ENCODE measurements around the gene MECP2. TPM values are rescaled to one million over a fixed set of nuclear protein-coding genes. Genes with fewer than 3 reads are reported as not detected.

MECP2 gene
- total and polyA plus RNA-seq, 2 of the 13 experiments (the other 11 are each of a cell fraction or from before 2014, with no cell fraction given): 7.9 to 18.1 TPM

- H3K27ac ChIP-seq (ENCODE audit: extremely low read length, insufficient read depth, low read length): peak overlapping the region; percentile 55
- no peak overlapping the region for H2AFZ ChIP-seq (ENCODE audit: low read length)
- no peaks in the 10 kb centered on the region for H4K20me1 ChIP-seq (ENCODE audit: insufficient read depth, low read length)
- peak; percentile 20; the same call in 1 of the 3 replicates for ATAC-seq
- H3K4me2 ChIP-seq (ENCODE audit: low read depth, low read length): no peak overlapping the region
- 73% methylated on average over 3 of the region's 18 CpGs for WGBS (ENCODE audit: low lambda C conversion rate)
- H3K36me3 ChIP-seq (replicated peaks in 1 of 2; ENCODE audit: control insufficient read depth in 1 of 2, insufficient read depth in 2 of 2, low read length in 2 of 2): no peaks in the 10 kb centered on the region
- FAIRE-seq: no peak
- POLR2A ChIA-PET: interaction anchor here (0.9 to 1.7 kb wide), 7 partner anchors 8 to 82 kb away, joined by 3 to 11 read pairs (median 5); partner anchors contain the start of gene IRAK1
- intact Hi-C loops (cut with micrococcal nuclease; ENCODE audit: unreplicated experiment) (loop anchor here (5.0 kb wide), 1 partner anchor 42 kb away; no protein-coding TSS in a partner anchor), in situ Hi-C loops (cut with HindIII; ENCODE audit: extremely low pct_ligation_motif_present, low pct_unique_long_range_greater_than_20kb) (loop anchor here (5.0 kb wide), 2 partner anchors 38 to 42 kb away; partner anchors contain the start of genes HCFC1 and TMEM187)
- no peaks in the 10 kb centered on the region for H3K79me2 ChIP-seq (ENCODE audit: insufficient read depth, low read length)
- no peak overlapping the region for H3K4me3 ChIP-seq (replicated peaks in 1 of 3; ENCODE audit: insufficient read depth in 1 of 3, low read depth in 2 of 3, low read length in 3 of 3)
- H3K4me1 ChIP-seq (ENCODE audit: insufficient read depth, low read length): peaks cover 43% of the 10 kb centered on the region
- H3K27me3 ChIP-seq (ENCODE audit: control insufficient read depth in 1 of 2, insufficient read depth in 2 of 2, low read length in 2 of 2): no peaks in the 10 kb centered on the region
- CTCF ChIA-PET (ENCODE audit: low intra/inter-chr PET ratio, low total read pairs): no interaction called here
- H3K9ac ChIP-seq (ENCODE audit: insufficient read depth, low read depth, low read length): no peak overlapping the region
- BruUV-seq (replicated peaks): TSS peak; percentile 69
- H3K9me3 ChIP-seq (ENCODE audit: low read length): no peaks in the 10 kb centered on the region
- DNase-seq (ENCODE audit: low spot score): peak; percentile 66
- TF ChIP-seq ZNF138 (CRISPR knock-in tag; IDR thresholded peaks at IDR 0.05; ENCODE audit: low read depth): no peak
- no peak for TF ChIP-seq MXI1 (IDR thresholded peaks at IDR 0.05; ENCODE audit: borderline replicate concordance, low read depth, low read length)
- no peak for TF ChIP-seq MIER2 (CRISPR knock-in tag; IDR thresholded peaks at IDR 0.05)
- no peak for TF ChIP-seq KIAA2018 (CRISPR knock-in tag; IDR thresholded peaks at IDR 0.05; ENCODE audit: borderline replicate concordance)
- no peak for TF ChIP-seq DRAP1 (CRISPR knock-in tag; IDR thresholded peaks at IDR 0.05)
- no peak for TF ChIP-seq RAD21 (CRISPR knock-in tag; IDR thresholded peaks at IDR 0.05)
- no peak for TF ChIP-seq HDAC1 (CRISPR knock-in tag; IDR thresholded peaks at IDR 0.05)
- TF ChIP-seq ZBTB33 (CRISPR knock-in tag; IDR thresholded peaks at IDR 0.05): peak; percentile 41; the same call in 1 of the 2 replicates
- no peak for TF ChIP-seq KDM5A (IDR thresholded peaks at IDR 0.05; ENCODE audit: borderline replicate concordance, low read length)
- no peak for TF ChIP-seq THRA (CRISPR knock-in tag; IDR thresholded peaks at IDR 0.05; ENCODE audit: borderline replicate concordance)
- no peak for TF ChIP-seq SATB2 (CRISPR knock-in tag; IDR thresholded peaks at IDR 0.05)
Observed at GRCh38 chrX:154010330-154011087, 87.0 kb downstream of the MECP2 start.
